ENCODE data around the gene PWWP2B.

The PWWP2B gene

GRCh38 chr10:132455441-132455971, 58.5 kb downstream of the PWWP2B start:
- no peak overlapping the region for H3K9ac ChIP-seq
- H3K27me3 ChIP-seq: peaks cover 0 to 27% (median 3%) of the 10 kb centered on the region in 11 experiments; a peak in 8 of 22 replicates
- peaks cover 0 to 37% (median 11%) of the 10 kb centered on the region in 11 experiments; a peak in 11 of 22 replicates for H4K20me1 ChIP-seq
- H3K36me3 ChIP-seq: no peaks in the 10 kb centered on the region
- H3K4me1 ChIP-seq: peaks cover 20 to 64% (median 54%) of the 10 kb centered on the region in 10 experiments
- no peaks in the 10 kb centered on the region for H3K9me3 ChIP-seq (replicated peaks in 1 of 11)
- TF ChIP-seq Cebpa-rat (IDR thresholded peaks at IDR 0.05): no peak
- H3K4me2 ChIP-seq: no peak overlapping the region
- no peak overlapping the region for H3K4me3 ChIP-seq
- H3K27ac ChIP-seq: no peak overlapping the region

- H3K36me3 ChIP-seq: no peaks in the 10 kb centered on the region
- H3K27me3 ChIP-seq: peaks cover 0 to 31% (median 3%) of the 10 kb centered on the region in 11 experiments; a peak in 8 of 22 replicates
- no peak overlapping the region for H3K4me3 ChIP-seq
- no peak overlapping the region for H3K27ac ChIP-seq
- no peak overlapping the region for H3K9ac ChIP-seq
- H3K4me2 ChIP-seq: no peak overlapping the region
- TF ChIP-seq Cebpa-rat (IDR thresholded peaks at IDR 0.05): no peak
- no peaks in the 10 kb centered on the region for H3K9me3 ChIP-seq (replicated peaks in 1 of 11)
- H4K20me1 ChIP-seq: peaks cover 0 to 42% (median 11%) of the 10 kb centered on the region in 11 experiments; a peak in 11 of 22 replicates
- peaks cover 27 to 64% (median 54%) of the 10 kb centered on the region in 10 experiments for H3K4me1 ChIP-seq
These were observed 59.2 kb downstream of the PWWP2B start for GRCh38 chr10:132455986-132456847.

GRCh38 chr10:132456881-132457280, 59.9 kb downstream of the PWWP2B start:
- Histone ChIP-seq H3K9ac (no peak overlapping the region), H3K36me3 (no peaks in the 10 kb centered on the region), H4K20me1 (peaks cover 0 to 45% (median 11%) of the 10 kb centered on the region in 11 experiments; a peak in 12 of 22 replicates), H3K4me2 (no peak overlapping the region), H3K27ac (no peak overlapping the region), H3K9me3 (replicated peaks in 1 of 11) (no peaks in the 10 kb centered on the region), H3K4me3 (no peak overlapping the region), H3K27me3 (peaks cover 0 to 37% (median 3%) of the 10 kb centered on the region in 11 experiments; a peak in 9 of 22 replicates), H3K4me1 (peaks cover 27 to 64% (median 54%) of the 10 kb centered on the region in 10 experiments)
- TF ChIP-seq Cebpa-rat (IDR thresholded peaks at IDR 0.05): no peak

GRCh38 chr10:132457328-132458070, 60.5 kb downstream of the PWWP2B start:
- Histone ChIP-seq H3K4me2 (peak overlapping the region in 6 of 11 experiments; percentile 12 to 32 (median 22); a peak in 7 of 22 replicates), H3K27me3 (peaks cover 0 to 42% (median 3%) of the 10 kb centered on the region in 11 experiments; a peak in 9 of 22 replicates), H3K9me3 (replicated peaks in 1 of 11) (no peaks in the 10 kb centered on the region), H3K27ac (no peak overlapping the region), H3K4me3 (no peak overlapping the region), H3K9ac (no peak overlapping the region), H4K20me1 (peaks cover 0 to 40% (median 11%) of the 10 kb centered on the region in 11 experiments; a peak in 12 of 22 replicates), H3K36me3 (no peaks in the 10 kb centered on the region), H3K4me1 (peaks cover 22 to 64% (median 53%) of the 10 kb centered on the region in 10 experiments)
- TF ChIP-seq Cebpa-rat (IDR thresholded peaks at IDR 0.05): no peak

GRCh38 chr10:132458071-132458585, 61.1 kb downstream of the PWWP2B start:
- no peak overlapping the region for H3K27ac ChIP-seq
- H3K9ac ChIP-seq: no peak overlapping the region
- H3K9me3 ChIP-seq (replicated peaks in 1 of 11): no peaks in the 10 kb centered on the region
- no peak overlapping the region for H3K4me3 ChIP-seq
- TF ChIP-seq Cebpa-rat (IDR thresholded peaks at IDR 0.05): no peak
- H3K27me3 ChIP-seq: peaks cover 0 to 48% (median 3%) of the 10 kb centered on the region in 11 experiments; a peak in 9 of 22 replicates
- H3K4me1 ChIP-seq: peaks cover 17 to 64% (median 54%) of the 10 kb centered on the region in 10 experiments
- peak overlapping the region in 9 of 11 experiments; percentile 12 to 46 (median 25); a peak in 8 of 22 replicates for H3K4me2 ChIP-seq
- peaks cover 0 to 45% (median 11%) of the 10 kb centered on the region in 11 experiments; a peak in 12 of 22 replicates for H4K20me1 ChIP-seq
- H3K36me3 ChIP-seq: no peaks in the 10 kb centered on the region

GRCh38 chr10:132458586-132459300, 61.7 kb downstream of the PWWP2B start:
- Histone ChIP-seq H3K4me2 (peak overlapping the region in 10 of 11 experiments; percentile 12 to 46 (median 25); a peak in 12 of 22 replicates), H3K4me1 (peaks cover 13 to 64% (median 50%) of the 10 kb centered on the region in 10 experiments), H3K4me3 (no peak overlapping the region), H4K20me1 (peaks cover 0 to 50% (median 11%) of the 10 kb centered on the region in 11 experiments; a peak in 12 of 22 replicates), H3K9ac (no peak overlapping the region), H3K27me3 (peaks cover 0 to 49% (median 3%) of the 10 kb centered on the region in 11 experiments; a peak in 9 of 22 replicates), H3K9me3 (replicated peaks in 1 of 11) (no peaks in the 10 kb centered on the region), H3K36me3 (no peaks in the 10 kb centered on the region), H3K27ac (no peak overlapping the region)
- no peak for TF ChIP-seq Cebpa-rat (IDR thresholded peaks at IDR 0.05)

GRCh38 chr10:132459301-132460003, 62.5 kb downstream of the PWWP2B start:
- H3K4me1 ChIP-seq: peaks cover 13 to 64% (median 45%) of the 10 kb centered on the region in 10 experiments
- peaks cover 0 to 43% (median 0%) of the 10 kb centered on the region in 11 experiments; a peak in 7 of 22 replicates for H3K27me3 ChIP-seq
- no peak overlapping the region for H3K4me3 ChIP-seq
- H3K27ac ChIP-seq: no peak overlapping the region
- no peaks in the 10 kb centered on the region for H3K36me3 ChIP-seq
- H3K9ac ChIP-seq: no peak overlapping the region
- peak overlapping the region in 2 of 11 experiments; percentile 16 to 32; a peak in 3 of 22 replicates for H3K4me2 ChIP-seq
- H4K20me1 ChIP-seq: peaks cover 0 to 55% (median 7%) of the 10 kb centered on the region in 11 experiments; a peak in 12 of 22 replicates
- no peaks in the 10 kb centered on the region for H3K9me3 ChIP-seq (replicated peaks in 1 of 11)
- no peak for TF ChIP-seq Cebpa-rat (IDR thresholded peaks at IDR 0.05)
